K562 (cell line): ENCODE measurements around the gene TCF15. TPM values are rescaled to one million over a fixed set of nuclear protein-coding genes. Genes with fewer than 3 reads are reported as not detected.
A peak's percentile ranks its signal among the peaks of the same experiment; 100 is the strongest.

Experiments used
- ATAC-seq: fragments of 200-7000 bp; cut with Tn5 transposase; 3 replicates; pipeline ENCODE4 v1.9.1; 2020; ENCODE audit warnings: moderate library complexity
- Bru-seq: library from RNA; stranded (reverse); fragments of 400-500 nt; gene quantifications from one replicate; lab custom pipeline; 2021; lab: Mats Ljungman, UMichigan
- BruChase-seq, 2 experiments: library from RNA; stranded (reverse); fragments of 400-500 nt; gene quantifications; one replicate each; lab custom pipeline; 2021; lab: Mats Ljungman, UMichigan
- BruUV-seq: library from RNA; stranded (reverse); fragments of 400-500 nt; replicated peaks from 2 replicates; lab custom pipeline; 2021; lab: Mats Ljungman, UMichigan
- CTCF ChIA-PET: fragments of 300-600 bp; formaldehyde crosslinking; extraction: SDS; loops from one replicate; lab custom pipeline; 2021; ENCODE audit warnings: low intra/inter-chr PET ratio; lab: Yijun Ruan, JAX
- POLR2A ChIA-PET: fragments of 300-600, 350-650 bp; sonication (Branson Sonifier 250); formaldehyde crosslinking; extraction: SDS; loops from one replicate; lab custom pipeline; 2021; ENCODE audit warnings: antibody characterized with exemption, inconsistent platforms; lab: Yijun Ruan, JAX
- DNase-seq, 4 experiments: peaks; one replicate each; pipeline versions ENCODE4 v3.0.0 to v3.0.0-alpha.2; 2011 to 2018; ENCODE audit warnings: low spot score in 3 of 4, mixed read lengths in 3 of 4; ENCODE audit errors: extremely low read depth in 1 of 4
- FAIRE-seq: peaks from 2 replicates; lab custom pipeline; 2011; peaks lifted over from hg19 to GRCh38; lab: Jason Lieb, UNC
- H2AFZ ChIP-seq: 2 replicates; pipeline ENCODE4 v1.6.0; 2011; ENCODE audit warnings: low read depth, low read length, control low read depth, inconsistent platforms
- H3K27ac ChIP-seq: fragments of 200-600 bp; 3 replicates; pipeline ENCODE4 v1.8.0; 2011; ENCODE audit warnings: low read depth, mild to moderate bottlenecking, control low read depth, inconsistent platforms, low read length, moderate library complexity, mixed read lengths; ENCODE audit errors: extremely low read depth
- H3K27me3 ChIP-seq, 2 experiments: fragments of 300-600 bp in 1 of 2; 2 replicates in 1 of 2; 3 replicates in 1 of 2; pipeline versions ENCODE4 v1.6.0 to v1.8.0; 2011; ENCODE audit warnings: inconsistent platforms in 2 of 2, low read length in 2 of 2, mild to moderate bottlenecking in 1 of 2, mixed read lengths in 1 of 2, moderate library complexity in 1 of 2; ENCODE audit not compliant: control insufficient read depth in 2 of 2, insufficient read depth in 2 of 2
- H3K36me3 ChIP-seq: fragments of 300-600 bp; 3 replicates; pipeline ENCODE4 v1.8.0; 2011; ENCODE audit warnings: mild to moderate bottlenecking, low read length, inconsistent platforms; ENCODE audit not compliant: control insufficient read depth, insufficient read depth
- H3K4me1 ChIP-seq, 2 experiments: fragments of 200-600 bp in 1 of 2; replicated peaks in 1 of 2; 2 replicates in 1 of 2; 3 replicates in 1 of 2; pipeline versions ENCODE4 v1.5.1 to v1.8.0; 2011; ENCODE audit warnings: inconsistent platforms in 2 of 2, low read length in 2 of 2, mild to moderate bottlenecking in 1 of 2, mixed read lengths in 1 of 2, moderate library complexity in 1 of 2; ENCODE audit not compliant: control insufficient read depth in 2 of 2, insufficient read depth in 2 of 2
- H3K4me2 ChIP-seq: 2 replicates; pipeline ENCODE4 v1.6.1; 2011; ENCODE audit warnings: low read length, control low read depth, inconsistent platforms, mixed read lengths; ENCODE audit not compliant: insufficient read depth
- H3K4me3 ChIP-seq: fragments of 200-600 bp; sonication (generic), shearing (Covaris generic); 2 replicates; pipeline ENCODE4 v1.5.1; 2016; ENCODE audit warnings: control low read depth, inconsistent platforms
- H3K79me2 ChIP-seq: fragments of 200-600 bp; 3 replicates; pipeline ENCODE4 v1.8.0; 2011; ENCODE audit warnings: low read length, inconsistent platforms; ENCODE audit not compliant: control insufficient read depth, insufficient read depth
- H3K9ac ChIP-seq, 2 experiments: 2 replicates each; pipeline versions ENCODE4 v1.6.0 to v1.6.1; 2011; ENCODE audit warnings: low read depth in 2 of 2, low read length in 2 of 2, control low read depth in 1 of 2, inconsistent platforms in 1 of 2, mild to moderate bottlenecking in 1 of 2, mixed read lengths in 1 of 2; ENCODE audit not compliant: insufficient read depth in 1 of 2
- H3K9me1 ChIP-seq: one replicate; pipeline ENCODE4 v1.6.0; 2011; ENCODE audit warnings: inconsistent platforms, mild to moderate bottlenecking, low read length, moderate library complexity; ENCODE audit not compliant: control insufficient read depth, insufficient read depth
- H3K9me3 ChIP-seq: replicated peaks from 2 replicates; pipeline ENCODE4 v1.5.1; 2011; ENCODE audit warnings: low read depth, low read length, inconsistent platforms; ENCODE audit not compliant: control insufficient read depth, insufficient read depth
- H4K20me1 ChIP-seq: replicated peaks from 2 replicates; pipeline ENCODE4 v1.6.1; 2011; ENCODE audit warnings: low read length, inconsistent platforms, mixed read lengths; ENCODE audit not compliant: control insufficient read depth, insufficient read depth
- CHCHD3 ChIP-seq: fragments of 250-450 bp; sonication (Bioruptor Pico); IDR thresholded peaks from 2 replicates; pipeline ENCODE4 v2.1.2; 2022; ENCODE audit warnings: mild to moderate bottlenecking
- CHD1 ChIP-seq: fragments of 200-600 bp; sonication (generic); IDR thresholded peaks from one replicate; pipeline ENCODE4 v1.6.1; 2012; ENCODE audit warnings: mild to moderate bottlenecking, moderate library complexity, low read length, inconsistent platforms
- ELF4 ChIP-seq: fragments of 450-650 bp; formaldehyde crosslinking; IDR thresholded peaks from 2 replicates; pipeline ENCODE4 v1.4.0; 2022; ENCODE audit warnings: missing genetic modification characterization
- FOS ChIP-seq: IDR thresholded peaks from 3 replicates; pipeline ENCODE4 v1.6.1; 2011; ENCODE audit not compliant: insufficient read length; ENCODE audit errors: extremely low read depth
- HSF4 ChIP-seq: fragments of 250-450 bp; sonication (Bioruptor Pico); IDR thresholded peaks from 2 replicates; pipeline ENCODE4 v2.1.2; 2022; ENCODE audit warnings: mild to moderate bottlenecking, moderate library complexity, borderline replicate concordance
- KLF16 ChIP-seq: IDR thresholded peaks from 2 replicates; pipeline ENCODE4 v1.6.1; 2016; ENCODE audit warnings: antibody characterized with exemption
- PHF8 ChIP-seq: fragments of 200-600 bp; sonication (generic); IDR thresholded peaks from 2 replicates; pipeline ENCODE4 v1.6.1; 2012; ENCODE audit warnings: mixed run types, mild to moderate bottlenecking, inconsistent platforms, low read length, moderate library complexity, borderline replicate concordance
- POLR2H ChIP-seq: IDR thresholded peaks from 2 replicates; pipeline ENCODE4 v1.6.1; 2016; ENCODE audit warnings: missing genetic modification characterization, low read depth, mild to moderate bottlenecking, control low read depth, missing compliant biosample characterization, moderate library complexity
- RBFOX2 ChIP-seq: fragments of 200-400 bp; formaldehyde crosslinking; IDR thresholded peaks from 2 replicates; pipeline ENCODE4 v1.6.1; 2017; ENCODE audit warnings: low read depth, mild to moderate bottlenecking, low read length, moderate library complexity
- SIN3B ChIP-seq: fragments of 450-650 bp; IDR thresholded peaks from 2 replicates; pipeline ENCODE4 v1.6.1; 2017; ENCODE audit warnings: low read depth, mild to moderate bottlenecking, moderate library complexity
- WGBS: fragments of 100-300 bp; shearing (Covaris generic); methylation state at CpG from one replicate; pipeline ENCODE4 v1.1.6; 2016; ENCODE audit warnings: low coverage, mixed read lengths; ENCODE audit not compliant: insufficient coverage; ENCODE audit errors: missing lambda C conversion rate; 5-methylcytosine and 5-hydroxymethylcytosine counted together
- in situ Hi-C: fragments of 300-500 bp; cut with MboI; formaldehyde crosslinking; loops from 4 replicates; pipeline ENCODE4 v1.15.0; 2018; ENCODE audit warnings: inconsistent platforms, mixed read lengths
- intact Hi-C: fragments of 100-400 bp; cut with micrococcal nuclease; formaldehyde crosslinking; loops from 2 replicates; pipeline ENCODE4 v1.14.2; 2022
- long read RNA-seq, 3 experiments: library from polyadenylated mRNA in 2 of 3; library from RNA in 1 of 3; unstranded in 2 of 3; stranded (forward) in 1 of 3; transcript quantifications; one replicate each; pipeline ENCODE4 v2.0.0, GENCODE V29; 2019 to 2022
- polyA minus RNA-seq, 3 experiments: library from RNA; depleted of rRNA, polyadenylated mRNA; stranded (reverse); fragments of >200 nt; gene quantifications; 2 replicates each; pipeline ENCODE4 v1.2.3, GENCODE V29; 2011
- polyA plus RNA-seq, 8 experiments: library from polyadenylated mRNA; depleted of rRNA in 4 of 8; stranded (reverse) in 5 of 8; unstranded in 3 of 8; fragments of >200 nt; fragmentation: Nextera tagmentation in 2 of 8; fragmentation: Illumina TruSeq in 1 of 8; extraction: Ambion mirVana in 2 of 8; extraction: Trizol in 1 of 8; gene quantifications; 2 replicates each; pipeline versions ENCODE4 v1.2.1 to v1.2.3, GENCODE V29; 2011 to 2014; ENCODE audit warnings: inconsistent platforms in 1 of 8, missing spikeins in 1 of 8
- total RNA-seq, 7 experiments: library from RNA; depleted of rRNA in 6 of 7; stranded (reverse); fragments of >200 nt in 6 of 7; fragmentation: Illumina TruSeq in 2 of 7; extraction: Trizol in 2 of 7; gene quantifications; 2 replicates each; pipeline versions ENCODE4 v1.2.1 to v1.2.3, GENCODE V29; 2011 to 2021; ENCODE audit warnings: low replicate concordance in 1 of 7
- TF ChIP-seq, protein P1 (sequence below), 2 experiments: IDR thresholded peaks in 1 of 2; conservative IDR thresholded peaks in 1 of 2; 2 replicates each; pipeline ENCODE4 v1.6.1; 2016; ENCODE audit warnings: low read depth in 2 of 2, mild to moderate bottlenecking in 1 of 2, missing compliant biosample characterization in 1 of 2, missing genetic modification characterization in 1 of 2, moderate library complexity in 1 of 2

The TCF15 gene, protein sequence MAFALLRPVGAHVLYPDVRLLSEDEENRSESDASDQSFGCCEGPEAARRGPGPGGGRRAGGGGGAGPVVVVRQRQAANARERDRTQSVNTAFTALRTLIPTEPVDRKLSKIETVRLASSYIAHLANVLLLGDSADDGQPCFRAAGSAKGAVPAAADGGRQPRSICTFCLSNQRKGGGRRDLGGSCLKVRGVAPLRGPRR
- total RNA-seq (2011; cell fraction: chromatin; rRNA removed; ENCODE audit: low replicate concordance), result 0.79 and 1.6 TPM in 2 replicates
- 1.6 and 2.0 TPM in 2 replicates for total RNA-seq (2011; cell fraction: nucleolus; rRNA removed)
- total RNA-seq (2011; cell fraction: nucleoplasm; rRNA removed), result 1.6 and 1.8 TPM in 2 replicates
- 2.3 and 4.4 TPM in 2 replicates for total RNA-seq (2014; rRNA removed)
- 0.96 and 1.2 TPM in 2 replicates for total RNA-seq (2014; rRNA removed; fragmentation: Illumina TruSeq; extraction: Trizol)
- total RNA-seq (2015; rRNA removed; fragmentation: Illumina TruSeq; extraction: Trizol), result 1.2 and 2.0 TPM in 2 replicates
- 3.8 and 5.0 TPM in 2 replicates for total RNA-seq (2021)
- polyA plus RNA-seq (2011; rRNA removed), result 0.93 and 1.7 TPM in 2 replicates
- 1.8 and 4.0 TPM in 2 replicates for polyA plus RNA-seq (2011; cell fraction: cytosol; rRNA removed)
- 2.4 and 2.7 TPM in 2 replicates for polyA plus RNA-seq (2011; cell fraction: nucleus; rRNA removed)
- 2.4 and 2.8 TPM in 2 replicates for polyA plus RNA-seq (2012)
- 0.62 and 0.98 TPM in 2 replicates for polyA plus RNA-seq (2014; fragmentation: Illumina TruSeq; extraction: Trizol)
- under 1 TPM; 0.04 to 0.13 TPM for polyA plus RNA-seq (2014; fragmentation: Nextera tagmentation; extraction: Ambion mirVana)
- polyA plus RNA-seq (2014; rRNA removed), result 4.2 and 4.5 TPM in 2 replicates
- polyA minus RNA-seq (2011; rRNA and poly(A)+ RNA removed), result 0.28 and 0.33 TPM in 2 replicates
- 0.57 and 2.8 TPM in 2 replicates for polyA minus RNA-seq (2011; cell fraction: cytosol; rRNA and poly(A)+ RNA removed)
- 1.1 and 1.2 TPM in 2 replicates for polyA minus RNA-seq (2011; cell fraction: nucleus; rRNA and poly(A)+ RNA removed)
- percentile 58 among the genes with signal in this experiment for Bru-seq, nascent RNA
- BruChase-seq, experiment 1, labeled RNA remaining after a 2-hour chase, result percentile 44 among the genes with signal in this experiment
- percentile 30 among the genes with signal in this experiment for BruChase-seq, experiment 2, labeled RNA remaining after a 6-hour chase
- long read RNA-seq, experiment 1, transcript TCF15-201 (2 exons, 1,555 nt), result major isoform, 34 of 36 reads
- long read RNA-seq, experiment 1, partial matches to known transcripts, result 0 of 36 reads
- long read RNA-seq, experiment 1, other reads (novel, unspliced or antisense), result 2 of 36 reads
- long read RNA-seq, experiment 2, transcript TCF15-201 (2 exons, 1,555 nt), result major isoform, 15 of 15 reads
- long read RNA-seq, experiment 2, partial matches to known transcripts, result 0 of 15 reads
- long read RNA-seq, experiment 2, other reads (novel, unspliced or antisense), result 0 of 15 reads
- long read RNA-seq, experiment 3, result 0 reads

DNA sequence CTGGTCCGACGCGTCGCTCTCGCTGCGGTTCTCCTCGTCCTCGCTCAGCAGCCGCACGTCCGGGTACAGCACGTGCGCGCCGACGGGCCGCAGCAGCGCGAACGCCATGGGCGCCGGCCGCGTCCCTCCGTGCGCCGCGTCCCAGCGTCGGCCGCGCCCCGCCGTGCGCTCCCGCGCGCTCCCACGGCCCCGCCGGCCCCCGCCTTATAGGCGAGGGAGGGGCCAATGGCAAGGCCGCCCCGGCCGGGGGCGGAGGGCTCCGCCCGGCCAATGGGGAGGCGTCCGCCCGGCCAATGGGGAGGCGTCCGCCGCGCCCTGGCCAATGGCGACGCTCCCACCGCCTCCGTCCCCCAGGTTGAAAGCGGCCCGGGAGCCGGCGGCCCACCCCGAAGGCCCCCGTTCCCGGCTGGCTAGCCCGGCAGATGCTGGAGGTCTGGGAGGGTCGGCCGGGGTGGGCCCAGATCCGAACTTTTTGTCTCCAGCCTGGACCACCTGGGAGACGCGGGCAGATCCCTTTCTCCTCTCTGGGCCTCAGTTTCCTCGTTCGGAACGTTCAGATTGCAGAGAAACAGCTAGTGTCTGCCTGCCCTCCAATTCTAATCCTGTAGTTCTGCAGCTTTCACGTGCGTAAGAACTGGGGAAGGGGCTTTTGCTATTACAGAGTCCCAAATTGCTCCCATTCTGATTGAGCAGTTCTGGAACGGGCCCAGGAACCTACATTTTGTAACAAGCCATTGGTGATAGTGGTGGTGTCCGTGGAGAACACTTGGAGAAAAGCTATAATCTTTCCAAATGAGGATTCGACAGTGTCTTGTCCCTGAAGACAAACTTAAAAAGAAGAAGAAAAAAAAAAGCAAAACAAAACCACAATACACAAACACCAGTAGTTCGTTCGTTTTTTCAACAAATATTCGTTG is at the start of gene TCF15:
Gene TCF15, minus strand, starts transcription at position 180 of the 917 bp plus-strand sequence. Its CDS starts 72 bp downstream, at position 108.
- Histone ChIP-seq H3K36me3 (no peaks in the 10 kb centered on the region), H3K79me2 (peaks cover 7% of the 10 kb centered on the region; the same call in 2 of the 3 replicates), H3K27me3 (peaks cover 0 to 5% of the 10 kb centered on the region in 2 experiments; a peak in 2 of 5 replicates), H3K9ac (peak within 1 kb of the TSS; percentile 27 to 92), H3K9me3 (no peaks in the 10 kb centered on the region), H3K4me2 (peak within 1 kb of the TSS; percentile 62), H3K9me1 (no peaks in the 10 kb centered on the region), H3K27ac (no peak within 1 kb of the TSS), H4K20me1 (no peaks in the 10 kb centered on the region), H3K4me3 (peak within 1 kb of the TSS; percentile 46), H2AFZ (peak within 1 kb of the TSS; percentile 79), H3K4me1 (peaks cover 6 to 29% of the 10 kb centered on the region in 2 experiments; a peak in 3 of 5 replicates)
- in situ Hi-C loops, result no loop called here
- intact Hi-C loops, result no loop called here
- ChIA-PET CTCF (no interaction called here), POLR2A (interaction anchor here (0.6 to 0.7 kb wide), 2 partner anchors 19 to 27 kb away, joined by 3 read pairs; no protein-coding TSS in a partner anchor)
- DNase-seq, result peak; percentile 83 to 98 (median 98)
- 4% methylated on average over 38 of the region's 84 CpGs for WGBS
- peak; percentile 61 for FAIRE-seq
- BruUV-seq, result no TSS peak
- ATAC-seq, result peak; percentile 100
- TF ChIP-seq FOS, result peak; percentile 78
- TF ChIP-seq RBFOX2, result peak; percentile 58
- no peak for TF ChIP-seq HSF4 (CRISPR knock-in tag)
- TF ChIP-seq PHF8, result peak; percentile 77; the same call in 1 of the 2 replicates
- TF ChIP-seq CHCHD3 (CRISPR knock-in tag), result no peak
- TF ChIP-seq CHD1, result no peak
- TF ChIP-seq, protein P1, sequence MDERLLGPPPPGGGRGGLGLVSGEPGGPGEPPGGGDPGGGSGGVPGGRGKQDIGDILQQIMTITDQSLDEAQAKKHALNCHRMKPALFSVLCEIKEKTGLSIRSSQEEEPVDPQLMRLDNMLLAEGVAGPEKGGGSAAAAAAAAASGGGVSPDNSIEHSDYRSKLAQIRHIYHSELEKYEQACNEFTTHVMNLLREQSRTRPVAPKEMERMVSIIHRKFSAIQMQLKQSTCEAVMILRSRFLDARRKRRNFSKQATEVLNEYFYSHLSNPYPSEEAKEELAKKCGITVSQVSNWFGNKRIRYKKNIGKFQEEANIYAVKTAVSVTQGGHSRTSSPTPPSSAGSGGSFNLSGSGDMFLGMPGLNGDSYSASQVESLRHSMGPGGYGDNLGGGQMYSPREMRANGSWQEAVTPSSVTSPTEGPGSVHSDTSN (CRISPR knock-in tag; IDR thresholded peaks at IDR 0.05; ENCODE audit: low read depth), result no peak
- TF ChIP-seq, protein P1 (tag; conservative IDR thresholded peaks at IDR 0.05; ENCODE audit: low read depth), result no peak
- TF ChIP-seq KLF16, result no peak
- 0 out of 2 replicates have a peak, but pooled peaks have one; percentile 18 for TF ChIP-seq SIN3B
- no peak for TF ChIP-seq ELF4
- no peak for TF ChIP-seq POLR2H (tag)
